Measurements from ENCODE around the gene PPP1R16B. TPM values are rescaled to one million over a fixed set of nuclear protein-coding genes. Genes with fewer than 3 reads are reported as not detected.

The PPP1R16B gene
- total and polyA plus RNA-seq, 7 experiments from 2014 or later: 11.4 to 75.4 (median 21.5) TPM

GRCh38 chr20:38970302-38970701 is 164.8 kb downstream of the PPP1R16B start:
- Histone ChIP-seq H3K36me3 (ENCODE audit: control insufficient read depth in 2 of 3, insufficient read depth in 3 of 3, low read length in 3 of 3) (peaks cover 3 to 59% (median 4%) of the 10 kb centered on the region in 3 experiments), H3K9me3 (ENCODE audit: control insufficient read depth in 2 of 3, low read length in 3 of 3) (no peaks in the 10 kb centered on the region), H3K4me1 (ENCODE audit: control insufficient read depth in 2 of 2, insufficient read depth in 2 of 2, low read length in 2 of 2) (no peaks in the 10 kb centered on the region), H3K27me3 (ENCODE audit: control insufficient read depth in 2 of 2, insufficient read depth in 2 of 2, low read length in 2 of 2) (no peaks in the 10 kb centered on the region), H3K27ac (ENCODE audit: low read depth, low read length) (no peak overlapping the region), H3K4me3 (ENCODE audit: low read length) (no peak overlapping the region)
- Mint-ChIP-seq H3K4me1 (peaks cover under 1 to 33% (median 10%) of the 10 kb centered on the region in 7 donors), H3K27me3 (no peaks in the 10 kb centered on the region), H3K36me3 (peaks cover 12 to 43% (median 28%) of the 10 kb centered on the region in 5 donors), H3K4me3 (no peak overlapping the region), H3K9me3 (no peaks in the 10 kb centered on the region), H3K27ac (no peak overlapping the region)
- ChIA-PET CTCF (no interaction called here), POLR2A (no interaction called here)
- DNase-seq (no peak), ATAC-seq (no peak)
- intact Hi-C loops (cut with micrococcal nuclease): no loop called here

Other genes with a start within 250 kb of the PPP1R16B start
- gene ADIG, start 224.5 kb upstream of the PPP1R16B start, total RNA-seq: under 1 TPM in 1 of 5 experiments, not detected in 4; 0.65 TPM
- not detected for gene ADIG, start 224.5 kb upstream of the PPP1R16B start, polyA plus RNA-seq
- not detected for gene ARHGAP40, start 203.9 kb upstream of the PPP1R16B start, total RNA-seq
- gene ARHGAP40, start 203.9 kb upstream of the PPP1R16B start, polyA plus RNA-seq: not detected
- under 1 TPM in 2 of 5 experiments, not detected in 3; 0.19 to 0.24 TPM for gene SLC32A1, start 81.2 kb upstream of the PPP1R16B start, total RNA-seq
- gene SLC32A1, start 81.2 kb upstream of the PPP1R16B start, polyA plus RNA-seq: not detected
- gene ACTR5, start 57.2 kb upstream of the PPP1R16B start, total RNA-seq: 10 to 100 TPM in 4 of 5 experiments, 1 to 10 TPM in 1; 8.9 to 20.8 (median 15.2) TPM
- 10 to 100 TPM; 11.3 to 15.1 TPM for gene ACTR5, start 57.2 kb upstream of the PPP1R16B start, polyA plus RNA-seq
- 10 to 100 TPM in 1 of 5 experiments, 1 to 10 TPM in 4; 1.4 to 11.1 (median 1.8) TPM for gene FAM83D, start 120.7 kb downstream of the PPP1R16B start, total RNA-seq
- 1 to 10 TPM in 1 of 2 donors, under 1 TPM in 1; 0.82 to 2.0 TPM for gene FAM83D, start 120.7 kb downstream of the PPP1R16B start, polyA plus RNA-seq
- gene DHX35, start 156.6 kb downstream of the PPP1R16B start, total RNA-seq: 10 to 100 TPM in 4 of 5 experiments, 1 to 10 TPM in 1; 8.0 to 13.3 (median 10.6) TPM
- gene DHX35, start 156.6 kb downstream of the PPP1R16B start, polyA plus RNA-seq: 1 to 10 TPM; 4.7 to 8.9 TPM